ENCODE data around the gene BCAS3.

- TF ChIP-seq POLR2A (IDR thresholded peaks at IDR 0.05; ENCODE audit: low read length) (no peak), GATA1 (IDR thresholded peaks at IDR 0.05; ENCODE audit: low read depth, low read length) (no peak)
Measured at GRCh38 chr17:60631119-60631518, 46.5 kb upstream of the BCAS3 start.

Data from erythroblast (primary cell).